ENCODE results near the gene PAX1. TPM values are rescaled to one million over a fixed set of nuclear protein-coding genes. Genes with fewer than 3 reads are reported as not detected.

The PAX1 gene
- total RNA-seq, 2 donors from 2014 or later = not detected

GRCh38 chr20:21670981-21671380 is 34.5 kb upstream of the PAX1 start:
- no peak for DNase-seq
- Histone ChIP-seq H3K4me1 (ENCODE audit: control insufficient read depth, insufficient read depth, low read length) (peaks cover 2% of the 10 kb centered on the region), H3K27ac (ENCODE audit: low read depth, low read length) (no peak overlapping the region), H3K27me3 (ENCODE audit: control insufficient read depth, insufficient read depth, low read length, poor library complexity, severe bottlenecking) (peaks cover 7% of the 10 kb centered on the region), H3K4me3 (ENCODE audit: low read length) (no peak overlapping the region), H3K9ac (ENCODE audit: extremely low read depth, low read length, poor library complexity, severe bottlenecking) (no peak overlapping the region), H3K9me3 (ENCODE audit: control insufficient read depth, low read length) (no peaks in the 10 kb centered on the region), H3K36me3 (ENCODE audit: control insufficient read depth, insufficient read depth, low read length) (no peaks in the 10 kb centered on the region)
- Mint-ChIP-seq H3K27me3 (ENCODE audit: insufficient read depth) (peaks cover 21% of the 10 kb centered on the region), H3K4me3 (no peak overlapping the region), H3K4me1 (peaks cover 1% of the 10 kb centered on the region), H3K9me3 (peaks cover 1% of the 10 kb centered on the region), H3K27ac (no peak overlapping the region), H3K36me3 (ENCODE audit: low read depth) (no peaks in the 10 kb centered on the region)
- 73% methylated on average over 1 of the region's 1 CpG; no CpG with 5 or more reads in 1 of the 2 experiments for WGBS, 2 experiments (ENCODE audit: insufficient coverage in 1 of 2, insufficient read length in 1 of 2)
- no peak for TF ChIP-seq CTCF (conservative IDR thresholded peaks at IDR 0.05)

GRCh38 chr20:21677261-21677660 is 28.2 kb upstream of the PAX1 start:
- H3K9ac ChIP-seq (ENCODE audit: extremely low read depth, low read length, poor library complexity, severe bottlenecking) = no peak overlapping the region
- Mint-ChIP-seq H3K27me3 (ENCODE audit: insufficient read depth) (peaks cover 17% of the 10 kb centered on the region), H3K27ac (no peak overlapping the region), H3K36me3 (ENCODE audit: low read depth) (no peaks in the 10 kb centered on the region), H3K9me3 (no peaks in the 10 kb centered on the region), H3K4me3 (no peak overlapping the region), H3K4me1 (no peaks in the 10 kb centered on the region)
- no peaks in the 10 kb centered on the region for H3K36me3 ChIP-seq (ENCODE audit: control insufficient read depth, insufficient read depth, low read length)
- H3K27ac ChIP-seq (ENCODE audit: low read depth, low read length) = no peak overlapping the region
- H3K4me1 ChIP-seq (ENCODE audit: control insufficient read depth, insufficient read depth, low read length) = no peaks in the 10 kb centered on the region
- H3K9me3 ChIP-seq (ENCODE audit: control insufficient read depth, low read length) = no peaks in the 10 kb centered on the region
- H3K27me3 ChIP-seq (ENCODE audit: control insufficient read depth, insufficient read depth, low read length, poor library complexity, severe bottlenecking) = peaks cover 7% of the 10 kb centered on the region
- WGBS, 2 experiments (ENCODE audit: insufficient coverage in 1 of 2, insufficient read length in 1 of 2) = 93 to 100% methylated on average over 1 to 2 of the region's 2 CpGs
- H3K4me3 ChIP-seq (ENCODE audit: low read length) = no peak overlapping the region
- TF ChIP-seq CTCF (conservative IDR thresholded peaks at IDR 0.05) = no peak
- DNase-seq = no peak

DNA sequence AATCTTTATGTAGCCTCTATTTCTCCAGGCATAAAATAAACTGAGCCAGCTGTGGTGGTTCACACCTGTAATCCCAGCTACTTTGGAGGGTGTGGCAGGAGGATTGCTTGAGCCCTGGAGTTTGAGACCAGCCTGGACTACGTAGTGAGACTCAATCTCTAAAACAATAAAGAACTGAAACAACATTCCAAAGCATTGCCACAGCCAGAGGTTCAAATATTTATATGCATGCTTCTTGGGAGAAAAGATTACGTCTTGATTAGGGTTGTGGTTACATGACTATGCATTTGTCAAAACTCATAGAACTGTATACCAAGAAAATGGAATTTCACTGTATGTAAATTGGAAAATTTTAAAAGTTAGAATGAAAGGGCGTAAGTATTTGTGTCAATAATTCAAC is 27.7 kb upstream of the PAX1 start:
- 90 to 100% methylated on average over 1 to 3 of the region's 3 CpGs for WGBS, 2 experiments (ENCODE audit: insufficient coverage in 1 of 2, insufficient read length in 1 of 2)
- no peaks in the 10 kb centered on the region for H3K9me3 ChIP-seq (ENCODE audit: control insufficient read depth, low read length)
- Mint-ChIP-seq H3K27ac (no peak overlapping the region), H3K36me3 (ENCODE audit: low read depth) (no peaks in the 10 kb centered on the region), H3K9me3 (no peaks in the 10 kb centered on the region), H3K4me1 (no peaks in the 10 kb centered on the region), H3K4me3 (no peak overlapping the region), H3K27me3 (ENCODE audit: insufficient read depth) (peaks cover 13% of the 10 kb centered on the region)
- no peaks in the 10 kb centered on the region for H3K4me1 ChIP-seq (ENCODE audit: control insufficient read depth, insufficient read depth, low read length)
- DNase-seq = no peak
- no peaks in the 10 kb centered on the region for H3K36me3 ChIP-seq (ENCODE audit: control insufficient read depth, insufficient read depth, low read length)
- no peak overlapping the region for H3K27ac ChIP-seq (ENCODE audit: low read depth, low read length)
- no peak overlapping the region for H3K4me3 ChIP-seq (ENCODE audit: low read length)
- no peak overlapping the region for H3K9ac ChIP-seq (ENCODE audit: extremely low read depth, low read length, poor library complexity, severe bottlenecking)
- peaks cover 7% of the 10 kb centered on the region for H3K27me3 ChIP-seq (ENCODE audit: control insufficient read depth, insufficient read depth, low read length, poor library complexity, severe bottlenecking)
- no peak for TF ChIP-seq CTCF (conservative IDR thresholded peaks at IDR 0.05)
